Neural progenitor cell (in vitro differentiated cells): ENCODE measurements around the gene RAD51B. TPM values are rescaled to one million over a fixed set of nuclear protein-coding genes. Genes with fewer than 3 reads are reported as not detected.

Experiments used
- DNase-seq: peaks from one replicate; pipeline ENCODE4 v3.0.0-alpha.2; 2016; ENCODE audit warnings: low spot score
- H2AFZ ChIP-seq: fragments of 200-600 bp; sonication (generic); replicated peaks from 2 replicates; pipeline ENCODE4 v1.6.1; 2016; ENCODE audit warnings: antibody characterized with exemption
- H3F3A ChIP-seq: fragments of 200-600 bp; sonication (generic); 2 replicates; pipeline ENCODE4 v1.6.1; 2016; ENCODE audit warnings: antibody characterized with exemption, low read depth
- H3K27ac ChIP-seq: fragments of 200-600 bp; sonication (generic); 2 replicates; pipeline ENCODE4 v1.5.1; 2016; ENCODE audit warnings: mild to moderate bottlenecking
- H3K27me3 ChIP-seq: fragments of 200-600 bp; sonication (generic); 2 replicates; pipeline ENCODE4 v1.6.1; 2016; ENCODE audit warnings: mild to moderate bottlenecking, moderate library complexity
- H3K36me3 ChIP-seq: fragments of 200-600 bp; sonication (generic); 2 replicates; pipeline ENCODE4 v1.5.1; 2016
- H3K4me1 ChIP-seq: fragments of 200-600 bp; sonication (generic); 2 replicates; pipeline ENCODE4 v1.6.1; 2016; ENCODE audit warnings: mixed run types
- H3K4me2 ChIP-seq: fragments of 200-600 bp; sonication (generic); 2 replicates; pipeline ENCODE4 v1.6.1; 2016
- H3K4me3 ChIP-seq: fragments of 200-600 bp; sonication (generic); 2 replicates; pipeline ENCODE4 v1.5.1; 2016
- H3K79me2 ChIP-seq: fragments of 200-600 bp; sonication (generic); 2 replicates; pipeline ENCODE4 v1.6.1; 2016; ENCODE audit warnings: low read depth
- H3K9ac ChIP-seq: fragments of 200-600 bp; sonication (generic); 2 replicates; pipeline ENCODE4 v1.6.1; 2016
- H3K9me3 ChIP-seq: fragments of 200-600 bp; sonication (generic); 2 replicates; pipeline ENCODE4 v1.5.1; 2016; ENCODE audit warnings: low read depth
- H4K20me1 ChIP-seq: fragments of 200-600 bp; sonication (generic); 2 replicates; pipeline ENCODE4 v1.6.1; 2016; ENCODE audit warnings: low read depth
- H3K27ac Mint-ChIP-seq: 3 replicates; pipeline ENCODE4 v1.8.0; 2021; ENCODE audit warnings: mixed read lengths
- H3K27me3 Mint-ChIP-seq: 2 replicates; pipeline ENCODE4 v1.8.0; 2022; ENCODE audit warnings: low read depth, mild to moderate bottlenecking, inconsistent platforms, moderate library complexity, mixed read lengths; ENCODE audit not compliant: insufficient read depth
- H3K36me3 Mint-ChIP-seq: 3 replicates; pipeline ENCODE4 v1.8.0; 2021; ENCODE audit warnings: mixed read lengths
- H3K4me1 Mint-ChIP-seq: 3 replicates; pipeline ENCODE4 v1.8.0; 2021; ENCODE audit warnings: mixed read lengths
- H3K4me3 Mint-ChIP-seq: 3 replicates; pipeline ENCODE4 v1.8.0; 2021; ENCODE audit warnings: mild to moderate bottlenecking, moderate library complexity, mixed read lengths
- H3K9me3 Mint-ChIP-seq: 3 replicates; pipeline ENCODE4 v1.8.0; 2020; ENCODE audit warnings: mixed read lengths
- CTCF ChIP-seq: fragments of 200-600 bp; sonication (generic); IDR thresholded peaks from 2 replicates; pipeline ENCODE4 v1.5.1; 2017; ENCODE audit warnings: antibody characterized with exemption, mild to moderate bottlenecking
- EZH2 ChIP-seq: fragments of 200-600 bp; sonication (generic); IDR thresholded peaks from 2 replicates; pipeline ENCODE4 v1.6.1; 2017; ENCODE audit warnings: antibody characterized with exemption, mild to moderate bottlenecking, moderate library complexity
- EZH2phosphoT487 ChIP-seq: fragments of 200-600 bp; sonication (generic); IDR thresholded peaks from 2 replicates; pipeline ENCODE4 v1.6.1; 2017; ENCODE audit warnings: antibody characterized with exemption
- total RNA-seq: library from RNA; depleted of rRNA; stranded (reverse); fragments of >200 nt; gene quantifications from 2 replicates; pipeline ENCODE4 v1.2.3, GENCODE V29; 2015; ENCODE audit warnings: low replicate concordance

The RAD51B gene
- total RNA-seq, 1 donor from 2014 or later = 50.5 TPM

GRCh38 chr14:67859169-67859749, 39.7 kb downstream of the RAD51B start:
- Mint-ChIP-seq H3K4me1 (no peaks in the 10 kb centered on the region), H3K36me3 (no peaks in the 10 kb centered on the region), H3K9me3 (no peaks in the 10 kb centered on the region), H3K27ac (no peak overlapping the region), H3K4me3 (no peak overlapping the region), H3K27me3 (no peaks in the 10 kb centered on the region)
- DNase-seq = no peak
- no peak overlapping the region for H3K27ac ChIP-seq
- no peaks in the 10 kb centered on the region for H3K4me1 ChIP-seq
- TF ChIP-seq EZH2phosphoT487 = no peak
- no peak for TF ChIP-seq CTCF
- TF ChIP-seq EZH2 = no peak
- no peaks in the 10 kb centered on the region for H3K9me3 ChIP-seq
- H3K4me3 ChIP-seq = no peak overlapping the region
- H3K9ac ChIP-seq = no peak overlapping the region
- H3K27me3 ChIP-seq = no peaks in the 10 kb centered on the region
- H3K79me2 ChIP-seq = no peaks in the 10 kb centered on the region
- no peaks in the 10 kb centered on the region for H4K20me1 ChIP-seq
- H3F3A ChIP-seq = peaks cover 3% of the 10 kb centered on the region
- H3K36me3 ChIP-seq = no peaks in the 10 kb centered on the region
- H2AFZ ChIP-seq = no peak overlapping the region
- no peak overlapping the region for H3K4me2 ChIP-seq

- no peak for DNase-seq
- Histone ChIP-seq H3K79me2 (no peaks in the 10 kb centered on the region), H3K27me3 (no peaks in the 10 kb centered on the region), H3F3A (no peaks in the 10 kb centered on the region), H3K4me1 (no peaks in the 10 kb centered on the region), H3K36me3 (no peaks in the 10 kb centered on the region), H4K20me1 (no peaks in the 10 kb centered on the region), H3K27ac (no peak overlapping the region), H2AFZ (no peak overlapping the region), H3K9ac (no peak overlapping the region), H3K4me3 (no peak overlapping the region), H3K4me2 (no peak overlapping the region), H3K9me3 (no peaks in the 10 kb centered on the region)
- Mint-ChIP-seq H3K27ac (no peak overlapping the region), H3K27me3 (no peaks in the 10 kb centered on the region), H3K4me1 (no peaks in the 10 kb centered on the region), H3K4me3 (no peak overlapping the region), H3K9me3 (peaks cover 8% of the 10 kb centered on the region), H3K36me3 (peaks cover 21% of the 10 kb centered on the region)
- TF ChIP-seq EZH2phosphoT487 (no peak), CTCF (no peak), EZH2 (no peak)
Observed at GRCh38 chr14:67863223-67863622, 43.6 kb downstream of the RAD51B start.

- H3K27ac Mint-ChIP-seq = no peak overlapping the region
- H3K9ac ChIP-seq = no peak overlapping the region
- no peak overlapping the region for H3K4me3 ChIP-seq
- no peak overlapping the region for H2AFZ ChIP-seq
- H3K4me3 Mint-ChIP-seq = no peak overlapping the region
- no peaks in the 10 kb centered on the region for H3K79me2 ChIP-seq
- no peaks in the 10 kb centered on the region for H3K36me3 ChIP-seq
- H4K20me1 ChIP-seq = no peaks in the 10 kb centered on the region
- H3K9me3 ChIP-seq = no peaks in the 10 kb centered on the region
- no peak overlapping the region for H3K4me2 ChIP-seq
- H3K4me1 ChIP-seq = peaks cover 6% of the 10 kb centered on the region
- H3K36me3 Mint-ChIP-seq = no peaks in the 10 kb centered on the region
- TF ChIP-seq EZH2 = no peak
- H3K4me1 Mint-ChIP-seq = no peaks in the 10 kb centered on the region
- no peaks in the 10 kb centered on the region for H3K9me3 Mint-ChIP-seq
- no peak for DNase-seq
- no peaks in the 10 kb centered on the region for H3F3A ChIP-seq
- H3K27ac ChIP-seq = no peak overlapping the region
- no peaks in the 10 kb centered on the region for H3K27me3 Mint-ChIP-seq
- no peaks in the 10 kb centered on the region for H3K27me3 ChIP-seq
Observed at GRCh38 chr14:67875175-67876006, 55.8 kb downstream of the RAD51B start.

GRCh38 chr14:67879026-67879425, 59.4 kb downstream of the RAD51B start:
- Histone ChIP-seq H3K9ac (no peak overlapping the region), H3F3A (peaks cover 10% of the 10 kb centered on the region), H3K27ac (no peak overlapping the region), H3K4me3 (no peak overlapping the region), H2AFZ (no peak overlapping the region), H3K9me3 (no peaks in the 10 kb centered on the region), H4K20me1 (no peaks in the 10 kb centered on the region), H3K36me3 (no peaks in the 10 kb centered on the region), H3K4me2 (no peak overlapping the region), H3K27me3 (no peaks in the 10 kb centered on the region), H3K79me2 (no peaks in the 10 kb centered on the region), H3K4me1 (peaks cover 18% of the 10 kb centered on the region)
- no peak for TF ChIP-seq EZH2phosphoT487
- no peaks in the 10 kb centered on the region for H3K4me1 Mint-ChIP-seq
- H3K27ac Mint-ChIP-seq = no peak overlapping the region
- H3K9me3 Mint-ChIP-seq = no peaks in the 10 kb centered on the region
- no peaks in the 10 kb centered on the region for H3K36me3 Mint-ChIP-seq
- no peaks in the 10 kb centered on the region for H3K27me3 Mint-ChIP-seq
- no peak overlapping the region for H3K4me3 Mint-ChIP-seq
- DNase-seq = no peak
